Measurements from ENCODE around the gene TEAD1.

Gene TEAD1

GRCh38 chr11:12893787-12894672, 219.8 kb downstream of the TEAD1 start:
- Histone ChIP-seq H3K27ac (replicated peaks; ENCODE audit: low read length) (no peak overlapping the region), H3K14ac (ENCODE audit: low read length) (no peak overlapping the region), H3K79me1 (ENCODE audit: low read depth, low read length) (peaks cover 2% of the 10 kb centered on the region), H2AK5ac (ENCODE audit: low read depth, low read length) (no peak overlapping the region), H2BK12ac (ENCODE audit: low read length) (no peak overlapping the region), H3K9ac (ENCODE audit: low read depth, low read length, poor library complexity) (no peak overlapping the region), H2BK120ac (ENCODE audit: low read depth, low read length) (no peak overlapping the region), H2BK5ac (ENCODE audit: low read length) (no peak overlapping the region), H3K9me3 (replicated peaks in 1 of 2; ENCODE audit: control insufficient read depth in 2 of 2, insufficient read depth in 1 of 2, low read depth in 1 of 2, low read length in 2 of 2) (no peaks in the 10 kb centered on the region), H3K36me3 (replicated peaks in 1 of 2; ENCODE audit: control insufficient read depth in 2 of 2, insufficient read depth in 2 of 2, low read length in 2 of 2) (peaks cover 15 to 92% of the 10 kb centered on the region in 2 donors), H2AFZ (ENCODE audit: low read length) (no peak overlapping the region), H3K18ac (ENCODE audit: low read length) (no peak overlapping the region), H4K8ac (ENCODE audit: low read depth, low read length) (no peak overlapping the region), H2BK15ac (ENCODE audit: low read length) (no peak overlapping the region), H3K27me3 (ENCODE audit: control insufficient read depth in 3 of 3, insufficient read depth in 3 of 3, low read depth in 1 of 3, low read length in 3 of 3) (no peaks in the 10 kb centered on the region), H3K4me3 (ENCODE audit: low read length in 2 of 2) (no peak overlapping the region), H3K23ac (ENCODE audit: low read depth, low read length, poor library complexity) (no peak overlapping the region), H3K4me2 (ENCODE audit: insufficient read depth, low read length, poor library complexity, severe bottlenecking) (no peak overlapping the region), H3K4ac (ENCODE audit: low read length) (no peak overlapping the region), H3K4me1 (ENCODE audit: control insufficient read depth in 2 of 2, insufficient read depth in 1 of 2, low read depth in 1 of 2, low read length in 2 of 2) (peaks cover 0 to 4% of the 10 kb centered on the region in 2 donors), H4K91ac (ENCODE audit: low read depth, low read length, poor library complexity) (no peak overlapping the region)
- peak; percentile 59 for DNase-seq (ENCODE audit: low spot score)
- no CpG with 5 or more reads among the region's 12 CpGs for WGBS, 2 donors (ENCODE audit: extremely low coverage in 2 of 2, insufficient read length in 2 of 2, insufficient replicate concordance in 1 of 2)

DNA sequence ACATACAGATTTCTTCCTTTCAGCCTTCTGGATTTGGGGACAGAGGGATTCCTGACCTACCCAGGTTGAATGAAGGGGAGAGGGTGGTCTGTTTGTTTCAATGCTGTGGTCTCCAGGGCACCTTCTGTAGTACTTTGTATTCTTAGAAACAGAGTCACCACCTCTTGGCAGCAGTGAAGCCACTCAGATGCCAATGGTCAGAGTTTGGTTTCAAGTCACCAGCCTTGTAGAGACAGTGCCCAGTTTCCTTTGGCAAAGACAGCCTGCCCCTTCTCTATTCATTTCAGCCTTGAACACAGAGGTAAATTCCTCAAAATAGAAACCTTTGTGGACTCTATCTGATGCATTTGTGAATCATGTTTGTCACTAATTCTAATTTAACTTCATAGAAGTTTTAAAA, 223.2 kb downstream of the TEAD1 start:
- Histone ChIP-seq H3K9ac (ENCODE audit: low read depth, low read length, poor library complexity) (no peak overlapping the region), H3K4me2 (ENCODE audit: insufficient read depth, low read length, poor library complexity, severe bottlenecking) (no peak overlapping the region), H2BK5ac (ENCODE audit: low read length) (no peak overlapping the region), H3K4ac (ENCODE audit: low read length) (no peak overlapping the region), H3K23ac (ENCODE audit: low read depth, low read length, poor library complexity) (no peak overlapping the region), H3K4me3 (ENCODE audit: low read length in 2 of 2) (no peak overlapping the region), H4K91ac (ENCODE audit: low read depth, low read length, poor library complexity) (no peak overlapping the region), H2BK120ac (ENCODE audit: low read depth, low read length) (no peak overlapping the region), H2AFZ (ENCODE audit: low read length) (no peak overlapping the region), H3K79me1 (ENCODE audit: low read depth, low read length) (peaks cover 2% of the 10 kb centered on the region), H4K8ac (ENCODE audit: low read depth, low read length) (no peak overlapping the region), H2AK5ac (ENCODE audit: low read depth, low read length) (no peak overlapping the region), H3K27ac (replicated peaks; ENCODE audit: low read length) (no peak overlapping the region), H3K18ac (ENCODE audit: low read length) (no peak overlapping the region), H3K4me1 (ENCODE audit: control insufficient read depth in 2 of 2, insufficient read depth in 1 of 2, low read depth in 1 of 2, low read length in 2 of 2) (peaks cover 0 to 10% of the 10 kb centered on the region in 2 donors), H2BK15ac (ENCODE audit: low read length) (no peak overlapping the region), H3K14ac (ENCODE audit: low read length) (no peak overlapping the region), H3K36me3 (replicated peaks in 1 of 2; ENCODE audit: control insufficient read depth in 2 of 2, insufficient read depth in 2 of 2, low read length in 2 of 2) (peaks cover 15 to 95% of the 10 kb centered on the region in 2 donors), H3K9me3 (replicated peaks in 1 of 2; ENCODE audit: control insufficient read depth in 2 of 2, insufficient read depth in 1 of 2, low read depth in 1 of 2, low read length in 2 of 2) (no peaks in the 10 kb centered on the region), H3K27me3 (ENCODE audit: control insufficient read depth in 3 of 3, insufficient read depth in 3 of 3, low read depth in 1 of 3, low read length in 3 of 3) (no peaks in the 10 kb centered on the region), H2BK12ac (ENCODE audit: low read length) (no peak overlapping the region)
- no peak for DNase-seq (ENCODE audit: low spot score)

- Histone ChIP-seq H3K27me3 (ENCODE audit: control insufficient read depth in 3 of 3, insufficient read depth in 3 of 3, low read depth in 1 of 3, low read length in 3 of 3) (no peaks in the 10 kb centered on the region), H2BK15ac (ENCODE audit: low read length) (no peak overlapping the region), H2AFZ (ENCODE audit: low read length) (no peak overlapping the region), H3K4me2 (ENCODE audit: insufficient read depth, low read length, poor library complexity, severe bottlenecking) (no peak overlapping the region), H3K36me3 (replicated peaks in 1 of 2; ENCODE audit: control insufficient read depth in 2 of 2, insufficient read depth in 2 of 2, low read length in 2 of 2) (peaks cover 15 to 97% of the 10 kb centered on the region in 2 donors), H3K14ac (ENCODE audit: low read length) (no peak overlapping the region), H3K27ac (replicated peaks; ENCODE audit: low read length) (no peak overlapping the region), H3K9ac (ENCODE audit: low read depth, low read length, poor library complexity) (no peak overlapping the region), H4K91ac (ENCODE audit: low read depth, low read length, poor library complexity) (no peak overlapping the region), H3K4ac (ENCODE audit: low read length) (no peak overlapping the region), H2AK5ac (ENCODE audit: low read depth, low read length) (no peak overlapping the region), H3K18ac (ENCODE audit: low read length) (no peak overlapping the region), H4K8ac (ENCODE audit: low read depth, low read length) (no peak overlapping the region), H3K4me1 (ENCODE audit: control insufficient read depth in 2 of 2, insufficient read depth in 1 of 2, low read depth in 1 of 2, low read length in 2 of 2) (peaks cover 3 to 13% of the 10 kb centered on the region in 2 donors), H3K79me1 (ENCODE audit: low read depth, low read length) (peaks cover 2% of the 10 kb centered on the region), H3K9me3 (replicated peaks in 1 of 2; ENCODE audit: control insufficient read depth in 2 of 2, insufficient read depth in 1 of 2, low read depth in 1 of 2, low read length in 2 of 2) (no peaks in the 10 kb centered on the region), H2BK120ac (ENCODE audit: low read depth, low read length) (no peak overlapping the region), H3K23ac (ENCODE audit: low read depth, low read length, poor library complexity) (no peak overlapping the region), H2BK5ac (ENCODE audit: low read length) (no peak overlapping the region), H2BK12ac (ENCODE audit: low read length) (no peak overlapping the region), H3K4me3 (ENCODE audit: low read length in 2 of 2) (no peak overlapping the region)
- DNase-seq (ENCODE audit: low spot score): no peak
- WGBS, 2 donors (ENCODE audit: extremely low coverage in 2 of 2, insufficient read length in 2 of 2, insufficient replicate concordance in 1 of 2): no CpG with 5 or more reads among the region's 3 CpGs
Observed at GRCh38 chr11:12897867-12898266, 223.6 kb downstream of the TEAD1 start.

DNA sequence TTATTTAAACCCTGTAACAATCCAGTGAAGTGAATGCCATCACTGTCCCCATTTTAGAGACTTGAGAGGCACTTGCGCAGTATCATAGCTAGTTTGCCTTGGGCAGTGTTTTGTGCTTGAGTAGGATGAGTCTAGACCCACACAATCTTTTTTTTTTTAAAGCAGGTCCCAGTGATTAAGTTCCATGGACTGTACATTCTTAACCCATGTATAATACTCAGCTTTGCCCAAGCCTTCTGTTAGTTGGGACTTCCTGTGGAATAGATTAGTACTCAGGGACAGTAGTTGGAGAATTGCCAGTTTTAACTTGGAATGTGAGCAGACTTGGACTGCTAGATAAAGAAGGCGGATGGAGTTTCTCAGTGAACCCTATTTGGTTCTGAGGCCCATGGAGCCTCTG, 226.3 kb downstream of the TEAD1 start:
- DNase-seq (ENCODE audit: low spot score): no peak
- H3K36me3 ChIP-seq (replicated peaks in 1 of 2; ENCODE audit: control insufficient read depth in 2 of 2, insufficient read depth in 2 of 2, low read length in 2 of 2): peaks cover 11 to 98% of the 10 kb centered on the region in 2 donors

More for the DNA sequence above, 226.3 kb downstream of the TEAD1 start:
- Histone ChIP-seq H3K9me3 (replicated peaks in 1 of 2; ENCODE audit: control insufficient read depth in 2 of 2, insufficient read depth in 1 of 2, low read depth in 1 of 2, low read length in 2 of 2) (no peaks in the 10 kb centered on the region), H3K4ac (ENCODE audit: low read length) (no peak overlapping the region), H4K91ac (ENCODE audit: low read depth, low read length, poor library complexity) (no peak overlapping the region), H2AK5ac (ENCODE audit: low read depth, low read length) (no peak overlapping the region), H3K14ac (ENCODE audit: low read length) (no peak overlapping the region), H3K23ac (ENCODE audit: low read depth, low read length, poor library complexity) (no peak overlapping the region), H3K27me3 (ENCODE audit: control insufficient read depth in 3 of 3, insufficient read depth in 3 of 3, low read depth in 1 of 3, low read length in 3 of 3) (no peaks in the 10 kb centered on the region), H2BK120ac (ENCODE audit: low read depth, low read length) (no peak overlapping the region), H3K79me1 (ENCODE audit: low read depth, low read length) (peaks cover 2% of the 10 kb centered on the region), H4K8ac (ENCODE audit: low read depth, low read length) (no peak overlapping the region), H3K18ac (ENCODE audit: low read length) (no peak overlapping the region), H3K9ac (ENCODE audit: low read depth, low read length, poor library complexity) (no peak overlapping the region), H3K4me3 (ENCODE audit: low read length in 2 of 2) (no peak overlapping the region), H3K27ac (replicated peaks; ENCODE audit: low read length) (no peak overlapping the region), H2BK5ac (ENCODE audit: low read length) (no peak overlapping the region), H2BK12ac (ENCODE audit: low read length) (no peak overlapping the region), H2AFZ (ENCODE audit: low read length) (no peak overlapping the region), H2BK15ac (ENCODE audit: low read length) (no peak overlapping the region), H3K4me2 (ENCODE audit: insufficient read depth, low read length, poor library complexity, severe bottlenecking) (no peak overlapping the region), H3K4me1 (ENCODE audit: control insufficient read depth in 2 of 2, insufficient read depth in 1 of 2, low read depth in 1 of 2, low read length in 2 of 2) (peaks cover 3 to 10% of the 10 kb centered on the region in 2 donors)
- WGBS, 2 donors (ENCODE audit: extremely low coverage in 2 of 2, insufficient read length in 2 of 2, insufficient replicate concordance in 1 of 2): no CpG with 5 or more reads among the region's 2 CpGs

Measured in neuronal stem cell (in vitro differentiated cells).